SHP77 (cell line): Measurements from ENCODE around the gene LRRC4C.

Experiments used
- DNase-seq, 2 experiments: peaks; one replicate each; lab custom pipeline; 2025; lab: John Stamatoyannopoulos, UW

Gene LRRC4C

DNA sequence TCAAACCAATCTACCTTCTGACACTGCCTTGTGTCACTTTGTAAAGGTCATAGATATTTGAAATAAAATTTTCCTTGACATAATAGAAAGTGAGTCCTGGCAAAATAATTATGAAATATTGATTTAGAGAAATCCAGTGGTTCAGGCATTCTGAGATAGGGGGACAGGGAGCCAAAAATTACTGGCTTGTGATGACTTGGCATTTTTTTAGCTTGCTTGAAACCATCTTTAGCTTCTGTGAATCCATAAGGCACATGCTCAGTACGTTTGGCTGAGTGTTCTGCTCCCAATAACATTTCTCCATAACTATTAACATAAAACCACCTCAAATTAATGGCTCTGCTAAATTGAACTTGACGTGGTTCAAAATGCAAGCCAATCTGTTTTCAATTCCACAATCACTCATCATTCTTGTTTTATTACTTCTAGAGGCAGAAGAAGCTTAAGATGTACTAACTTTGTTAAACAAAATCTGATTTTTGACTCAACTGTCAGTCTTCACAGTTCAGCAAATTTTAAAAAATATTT lies 209.0 kb downstream of the LRRC4C start:
- no peak for DNase-seq

DNA sequence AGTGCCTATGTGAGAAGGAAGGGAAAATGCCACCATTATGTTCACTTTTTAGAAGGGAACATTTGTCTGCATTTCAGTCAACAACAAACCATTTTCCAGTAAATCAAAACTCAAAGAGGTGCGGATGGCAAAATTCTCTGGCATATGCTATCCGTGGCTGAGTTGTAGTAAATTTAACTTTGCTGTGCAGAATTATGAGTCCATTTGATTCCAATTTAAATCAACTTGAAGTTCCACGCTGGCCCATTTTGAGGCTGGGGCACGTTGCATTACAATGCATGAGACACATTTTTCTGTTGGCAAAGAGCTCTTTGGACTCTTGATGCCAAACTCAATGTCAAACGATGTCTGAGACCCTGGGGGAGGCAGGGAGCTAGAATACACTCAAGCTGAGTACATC lies 211.8 kb downstream of the LRRC4C start:
- DNase-seq = no peak

DNA sequence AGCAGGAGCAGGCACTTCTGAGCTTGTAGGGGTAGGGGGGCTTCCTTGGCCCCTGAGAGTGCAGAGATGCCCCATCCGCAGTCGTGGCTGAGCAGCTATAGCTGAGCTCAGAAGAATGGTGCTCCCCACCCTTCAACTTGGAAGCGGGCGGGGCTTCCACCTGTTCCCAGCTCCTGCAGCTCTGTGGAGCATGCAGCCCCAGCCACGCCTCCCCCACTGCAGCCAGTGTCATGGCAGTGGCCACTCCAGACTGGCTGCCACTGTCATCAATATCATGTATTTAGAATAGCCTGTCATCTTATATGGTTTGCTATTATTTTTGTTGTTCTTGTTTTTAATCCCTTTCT lies 213.1 kb downstream of the LRRC4C start:
- no peak for DNase-seq

- peak in 1 of 2 experiments; percentile 7 for DNase-seq
These were observed 213.6 kb downstream of the LRRC4C start for GRCh38 chr11:41245704-41246398.

GRCh38 chr11:41245184-41245583 lies 214.3 kb downstream of the LRRC4C start:
- no peak for DNase-seq

GRCh38 chr11:41237382-41237781 lies 222.1 kb downstream of the LRRC4C start:
- no peak for DNase-seq

DNA sequence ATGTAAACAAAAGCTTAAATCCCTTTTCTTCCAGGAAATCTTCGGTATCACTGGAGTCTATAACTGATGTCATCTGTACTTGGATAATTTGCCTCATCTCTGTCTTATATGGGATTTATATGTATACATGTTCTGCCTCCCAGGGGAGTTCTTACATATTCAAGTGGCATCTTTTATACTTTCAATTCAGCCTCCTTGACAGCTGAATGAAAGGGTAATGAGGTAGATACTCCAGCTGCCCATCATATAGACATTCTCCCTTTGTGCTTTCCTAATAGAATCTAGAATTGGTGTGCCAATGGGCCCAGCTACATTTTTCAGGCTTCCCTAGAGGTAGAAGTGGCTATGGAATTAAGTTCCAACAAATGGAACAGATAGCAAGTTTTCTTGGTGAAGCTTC lies 223.8 kb downstream of the LRRC4C start:
- DNase-seq = no peak

GRCh38 chr11:41225856-41226633 lies 233.4 kb downstream of the LRRC4C start:
- no peak for DNase-seq

GRCh38 chr11:41222236-41222635 lies 237.2 kb downstream of the LRRC4C start:
- DNase-seq = no peak

- no peak for DNase-seq
These were observed 253.1 kb downstream of the LRRC4C start for GRCh38 chr11:41206388-41206787.

DNA sequence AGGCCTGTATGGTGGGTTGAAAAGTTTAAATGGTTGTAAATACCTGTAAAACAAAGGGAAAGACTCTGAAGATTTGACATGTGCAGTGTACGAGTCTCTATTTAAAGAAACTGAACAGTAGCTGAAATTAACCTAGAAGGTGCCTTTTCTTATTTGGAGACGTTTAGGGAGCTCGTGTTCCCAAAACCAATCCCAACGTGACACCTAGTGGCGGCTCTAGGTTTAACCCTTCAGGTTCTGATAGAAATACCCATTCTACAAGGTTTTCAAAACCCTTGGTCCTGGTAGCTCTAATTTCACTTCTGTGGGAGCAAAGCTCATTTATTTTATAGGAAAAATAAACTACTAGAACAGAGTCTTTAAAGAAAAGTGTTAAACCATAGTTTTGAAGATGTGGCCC lies 258.3 kb downstream of the LRRC4C start:
- DNase-seq = peak; percentile 7 to 22

DNA sequence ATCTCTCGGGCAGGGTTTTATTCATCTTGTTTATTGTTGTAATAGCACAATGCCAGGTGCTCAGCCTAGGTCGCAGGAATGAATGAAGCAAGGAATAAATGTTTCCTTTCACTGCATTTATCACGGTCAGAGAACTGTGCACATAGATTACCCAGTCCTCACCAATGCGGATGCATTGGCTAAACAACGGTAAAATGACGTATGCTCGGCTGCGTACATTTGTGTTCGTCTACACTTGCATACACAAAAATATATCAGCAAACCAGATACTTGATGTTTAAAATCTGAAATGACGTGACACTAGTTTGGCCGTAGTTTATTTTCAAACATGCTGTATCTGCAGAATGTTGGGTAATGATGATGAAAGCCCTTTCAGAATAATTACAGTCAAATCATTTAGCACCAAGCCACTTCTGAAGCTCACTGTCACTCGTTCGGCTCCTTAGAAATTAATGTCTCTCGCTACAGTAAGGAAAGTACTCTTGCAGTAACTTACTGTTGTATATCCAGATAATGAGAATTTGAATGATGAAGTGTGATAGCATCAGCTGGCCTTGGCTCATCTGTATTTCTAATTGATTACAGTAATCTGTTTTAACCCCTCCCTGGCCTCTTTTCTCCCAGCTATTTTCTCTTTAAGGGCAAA lies 268.9 kb downstream of the LRRC4C start:
- DNase-seq = no peak

GRCh38 chr11:41189701-41190436 lies 269.6 kb downstream of the LRRC4C start:
- no peak for DNase-seq

GRCh38 chr11:41177791-41178190 lies 281.7 kb downstream of the LRRC4C start:
- DNase-seq = no peak

DNA sequence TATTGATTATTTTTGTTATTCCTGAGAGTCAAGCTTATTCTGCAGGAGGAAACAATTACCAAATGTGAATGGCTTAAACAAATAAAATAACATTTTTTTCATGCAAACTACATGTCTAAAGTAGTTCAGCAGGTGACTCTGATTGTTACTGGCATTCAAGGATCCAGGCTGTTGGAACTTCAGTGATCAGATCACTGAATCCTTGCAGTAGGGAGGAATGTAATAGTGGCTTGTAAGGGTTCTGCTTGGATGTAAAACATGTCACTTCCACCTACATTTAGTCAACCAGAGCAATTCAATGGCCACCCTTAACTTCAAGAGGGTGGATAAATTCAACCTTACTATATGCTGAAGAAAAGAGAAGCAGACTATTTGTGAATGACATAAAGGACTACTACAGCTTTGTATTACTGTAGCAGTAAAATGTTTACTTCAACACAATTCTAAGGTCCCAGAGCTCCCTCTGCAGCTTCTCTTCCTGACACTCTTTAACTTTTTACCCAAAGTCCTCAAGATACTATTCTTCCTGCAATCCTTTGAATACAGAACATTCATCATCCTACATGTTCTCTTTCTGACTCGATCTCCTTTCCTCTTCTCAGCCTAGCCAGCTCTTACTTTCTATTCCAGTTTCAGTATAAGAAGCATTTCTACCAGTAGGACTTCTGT lies 284.0 kb downstream of the LRRC4C start:
- no peak for DNase-seq

DNA sequence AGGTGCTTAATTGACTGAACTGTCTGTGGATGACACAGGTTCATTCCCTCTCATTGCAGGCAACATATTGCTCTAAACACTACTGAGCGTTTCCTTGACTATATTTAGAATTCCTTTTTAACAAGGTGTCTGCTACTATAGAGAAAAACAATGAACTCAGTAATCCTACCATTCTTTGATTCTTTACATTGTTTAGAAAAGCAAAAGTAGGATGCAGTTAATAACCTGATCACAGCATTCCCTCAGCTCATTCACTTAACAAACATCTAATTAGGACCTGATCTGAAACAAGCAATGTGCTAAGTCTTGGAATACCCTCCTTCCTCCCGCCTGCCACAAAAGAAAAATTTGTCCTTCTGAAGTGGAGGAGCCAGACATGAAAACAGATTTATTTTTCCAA lies 313.1 kb downstream of the LRRC4C start:
- no peak for DNase-seq

GRCh38 chr11:41145420-41145819 lies 314.0 kb downstream of the LRRC4C start:
- DNase-seq = no peak

DNA sequence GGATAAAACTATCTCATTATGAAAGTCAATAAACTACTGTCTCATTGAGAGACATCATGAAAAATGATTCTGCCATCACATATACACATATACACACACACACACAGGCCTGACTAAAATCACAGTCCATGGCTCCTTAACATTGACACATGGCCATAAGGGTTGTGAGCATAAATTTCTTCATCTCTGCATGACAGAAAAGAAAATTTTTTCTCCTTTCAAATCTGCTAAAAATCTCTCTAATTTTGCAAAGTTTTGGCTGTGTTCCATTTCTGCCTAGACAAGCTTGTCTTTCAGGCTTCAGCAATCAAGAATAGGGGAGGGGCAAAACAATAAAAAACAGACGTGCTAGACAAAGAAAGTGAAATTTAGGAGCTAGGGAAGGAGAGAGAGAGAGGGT lies 324.5 kb downstream of the LRRC4C start:
- no peak for DNase-seq

- no peak for DNase-seq
These were observed 326.4 kb downstream of the LRRC4C start for GRCh38 chr11:41133023-41133422.

DNA sequence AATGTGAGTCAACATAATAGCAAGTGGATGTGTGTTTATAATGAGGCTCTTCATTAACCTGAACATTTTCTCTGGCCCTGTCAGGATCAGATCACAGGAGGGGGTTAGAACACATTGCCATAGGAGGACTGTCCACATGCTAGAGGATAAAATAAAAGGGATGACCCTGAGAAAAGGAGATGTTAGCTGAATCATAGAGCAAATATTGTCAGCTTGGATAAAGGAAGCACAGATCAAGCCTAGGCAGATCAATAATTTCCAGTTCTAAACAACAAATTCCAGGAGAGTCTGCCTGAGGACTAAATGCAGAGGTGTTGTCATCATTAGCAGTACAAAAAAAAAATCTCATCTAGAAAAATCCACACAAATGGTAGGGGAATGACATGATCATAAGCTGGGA lies 337.9 kb downstream of the LRRC4C start:
- DNase-seq = no peak

DNA sequence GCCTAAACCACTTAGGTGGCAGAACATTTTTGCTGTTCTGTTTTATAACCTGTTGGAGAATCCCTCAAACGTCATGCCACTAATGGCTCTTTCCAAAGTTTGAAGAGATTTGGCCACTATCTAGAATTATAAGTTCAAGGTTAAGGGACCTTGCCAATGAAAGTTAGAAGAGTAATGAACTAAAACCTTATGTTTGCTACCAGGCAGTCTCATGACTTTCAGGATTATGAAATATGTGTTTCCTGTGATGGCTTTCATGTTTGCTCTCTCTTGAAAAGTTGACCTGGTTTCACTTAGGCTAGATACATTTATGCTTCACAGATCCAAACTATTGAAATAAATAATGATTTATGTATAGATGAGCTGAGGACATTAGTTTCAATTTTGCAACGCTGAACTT lies 340.0 kb downstream of the LRRC4C start:
- no peak for DNase-seq

DNA sequence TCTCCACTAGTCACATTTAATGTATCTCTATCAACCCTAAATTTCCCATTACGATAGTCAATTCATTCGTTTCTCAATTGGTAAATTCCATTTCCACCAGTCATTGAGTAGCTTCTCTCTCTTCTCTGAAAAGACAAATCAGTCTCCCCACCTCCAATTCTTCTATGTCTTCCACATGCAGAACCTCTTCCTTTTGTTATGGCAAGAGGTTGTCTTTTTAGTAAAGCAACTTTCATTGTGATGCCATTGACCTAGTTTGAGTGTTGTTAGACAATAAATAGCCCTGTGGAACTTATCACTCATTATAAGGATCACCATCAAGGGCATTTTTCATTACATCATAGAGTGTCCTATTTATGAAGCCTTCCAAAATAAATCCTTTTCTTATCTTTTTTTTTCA lies 340.9 kb downstream of the LRRC4C start:
- no peak for DNase-seq
